GM12801 (cell line): Measurements from ENCODE around the gene IFT52.

Experiments used
- TF ChIP-seq, protein P1 (sequence below): IDR thresholded peaks from one replicate; pipeline ENCODE4 v1.5.1; 2011; ENCODE audit warnings: control low read depth; ENCODE audit not compliant: insufficient read length; ENCODE audit errors: extremely low read depth

The IFT52 gene

GRCh38 chr20:43669332-43669731, 78.6 kb downstream of the IFT52 start:
- TF ChIP-seq, protein P1, sequence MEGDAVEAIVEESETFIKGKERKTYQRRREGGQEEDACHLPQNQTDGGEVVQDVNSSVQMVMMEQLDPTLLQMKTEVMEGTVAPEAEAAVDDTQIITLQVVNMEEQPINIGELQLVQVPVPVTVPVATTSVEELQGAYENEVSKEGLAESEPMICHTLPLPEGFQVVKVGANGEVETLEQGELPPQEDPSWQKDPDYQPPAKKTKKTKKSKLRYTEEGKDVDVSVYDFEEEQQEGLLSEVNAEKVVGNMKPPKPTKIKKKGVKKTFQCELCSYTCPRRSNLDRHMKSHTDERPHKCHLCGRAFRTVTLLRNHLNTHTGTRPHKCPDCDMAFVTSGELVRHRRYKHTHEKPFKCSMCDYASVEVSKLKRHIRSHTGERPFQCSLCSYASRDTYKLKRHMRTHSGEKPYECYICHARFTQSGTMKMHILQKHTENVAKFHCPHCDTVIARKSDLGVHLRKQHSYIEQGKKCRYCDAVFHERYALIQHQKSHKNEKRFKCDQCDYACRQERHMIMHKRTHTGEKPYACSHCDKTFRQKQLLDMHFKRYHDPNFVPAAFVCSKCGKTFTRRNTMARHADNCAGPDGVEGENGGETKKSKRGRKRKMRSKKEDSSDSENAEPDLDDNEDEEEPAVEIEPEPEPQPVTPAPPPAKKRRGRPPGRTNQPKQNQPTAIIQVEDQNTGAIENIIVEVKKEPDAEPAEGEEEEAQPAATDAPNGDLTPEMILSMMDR = no peak

DNA sequence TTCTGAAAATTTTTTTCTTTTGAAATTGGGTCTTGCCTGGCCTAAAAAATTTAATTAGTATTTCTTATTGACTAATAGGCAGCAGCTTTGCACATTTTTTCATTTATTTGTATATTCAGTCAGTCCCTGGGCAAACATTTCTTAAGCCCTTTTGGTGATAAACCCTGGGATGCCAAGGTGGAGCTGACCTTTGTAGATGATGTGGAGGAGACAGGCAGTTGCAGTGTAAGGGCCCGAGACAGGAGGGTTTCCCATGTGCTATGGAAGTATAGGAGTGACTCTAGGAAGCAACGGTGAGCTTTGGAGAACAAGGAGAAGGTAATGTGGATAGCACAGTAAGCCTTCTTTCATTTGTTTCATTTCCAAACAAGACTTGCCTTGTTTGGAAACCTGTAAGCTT, 79.7 kb downstream of the IFT52 start:
- TF ChIP-seq, protein P1 = no peak

DNA sequence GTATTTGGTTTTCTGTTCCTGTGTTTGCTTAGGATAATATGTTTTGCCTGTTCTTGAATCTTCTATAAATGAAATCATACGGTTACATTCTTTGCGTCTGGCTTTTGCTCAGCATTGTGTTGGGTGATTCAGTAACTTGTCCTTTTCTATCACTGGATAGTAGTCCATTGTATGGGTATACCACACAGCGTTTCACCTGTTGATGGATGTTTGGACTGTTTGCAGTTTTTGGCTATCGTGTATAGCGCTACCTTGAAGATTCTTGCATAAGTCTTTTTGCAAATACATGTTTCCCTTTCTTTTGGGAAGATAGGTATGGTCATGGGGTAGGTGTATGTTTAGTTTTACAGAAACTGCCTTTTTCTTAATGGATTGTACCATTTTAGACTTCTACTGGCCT, 85.6 kb downstream of the IFT52 start:
- TF ChIP-seq, protein P1 = no peak

DNA sequence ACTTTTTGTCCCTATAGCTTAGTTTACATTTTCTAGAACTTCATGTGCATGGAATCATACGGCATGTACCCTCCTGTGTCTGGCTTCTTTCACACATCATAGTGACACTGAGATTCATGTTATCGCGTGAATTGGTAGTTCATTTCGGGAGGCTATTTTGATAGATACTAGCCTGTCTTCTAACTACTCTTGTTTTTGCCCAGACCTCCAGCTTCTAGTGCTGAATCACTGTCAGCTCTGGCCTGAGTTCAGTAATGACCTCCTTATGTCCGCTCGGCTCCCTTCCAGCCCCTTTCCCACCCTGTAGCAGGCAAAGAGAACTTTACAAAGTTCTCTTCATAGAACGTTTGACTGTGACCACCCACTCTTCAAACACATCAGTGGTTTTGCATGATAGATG, 90.2 kb downstream of the IFT52 start:
- TF ChIP-seq, protein P1 = no peak

GRCh38 chr20:43681468-43681942, 90.8 kb downstream of the IFT52 start:
- TF ChIP-seq, protein P1 = no peak

GRCh38 chr20:43681991-43682410, 91.3 kb downstream of the IFT52 start:
- TF ChIP-seq, protein P1 = no peak

DNA sequence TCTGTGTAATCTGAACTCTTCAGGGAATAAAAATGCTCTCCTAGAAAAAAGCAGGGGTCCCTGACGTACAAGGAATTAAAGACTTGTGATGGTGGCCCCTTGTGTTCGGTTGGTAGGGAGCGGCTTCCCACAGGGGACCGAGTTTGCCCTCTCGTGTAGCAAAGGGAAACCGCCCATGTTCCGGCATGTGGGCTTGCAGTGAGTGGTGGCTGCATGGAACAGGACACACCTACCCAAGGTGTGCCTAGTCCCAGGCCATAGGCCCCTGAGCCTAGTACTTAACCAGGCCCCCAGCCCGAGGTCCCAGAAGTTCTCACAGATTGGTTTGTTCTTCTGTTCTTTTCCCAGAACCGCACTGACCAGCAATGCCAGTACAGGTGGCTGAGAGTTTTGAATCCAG, 91.7 kb downstream of the IFT52 start:
- TF ChIP-seq, protein P1 = no peak

- TF ChIP-seq, protein P1 = no peak
Observed at GRCh38 chr20:43686820-43687219, 96.1 kb downstream of the IFT52 start.
